Activated T-cell treated with anti-CD3 and anti-CD28 coated beads for 48 hours (primary cell): Measurements from ENCODE around the gene PANX1.

ENCODE experiments used
- DNase-seq: peaks from one replicate; pipeline ENCODE4 v3.0.0-alpha.2; 2020; ENCODE audit warnings: low read depth

The PANX1 gene

GRCh38 chr11:94185416-94186084, 56.9 kb downstream of the PANX1 start:
- DNase-seq, result no peak

DNA sequence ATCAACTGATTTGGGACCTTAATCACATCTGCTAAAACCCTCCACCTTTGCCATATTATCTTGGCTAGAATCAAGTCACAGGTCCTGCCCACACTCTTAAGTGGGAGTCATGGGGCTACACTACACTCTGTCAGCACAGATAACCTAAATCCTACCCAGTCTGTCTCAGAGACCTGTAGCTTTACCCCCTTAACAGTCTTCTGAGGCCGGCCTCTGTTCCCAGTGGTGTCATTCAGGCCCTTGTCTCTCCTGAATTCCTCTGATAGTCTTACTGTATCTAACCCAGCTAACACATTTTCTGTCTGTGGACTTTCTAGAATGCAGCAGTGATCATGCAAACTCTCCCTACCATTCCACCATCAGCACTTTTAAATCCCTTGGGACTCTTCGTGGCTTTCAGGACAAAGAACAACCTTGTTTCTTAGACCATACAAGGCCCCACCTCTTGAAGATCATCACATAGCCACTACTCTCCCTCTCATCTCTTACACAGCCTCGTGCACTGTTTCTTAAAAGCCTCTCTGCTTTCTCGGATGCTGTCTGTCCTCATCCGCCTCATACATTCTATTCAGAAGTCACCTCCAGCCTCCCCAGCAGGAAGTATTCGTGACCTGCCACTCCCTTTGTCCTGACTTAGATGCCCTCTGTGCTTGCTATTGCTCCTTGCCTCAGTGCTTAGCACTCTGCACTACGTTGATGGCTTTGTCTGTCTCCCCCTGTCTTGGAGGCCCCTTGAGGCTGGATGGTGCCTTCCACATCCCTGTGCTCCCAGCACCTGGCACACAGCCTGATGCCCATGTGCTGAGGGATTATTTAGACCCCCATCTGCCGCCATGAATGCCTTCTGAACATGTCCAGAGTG, 57.9 kb downstream of the PANX1 start:
- DNase-seq, result no peak

GRCh38 chr11:94193288-94193687, 64.6 kb downstream of the PANX1 start:
- DNase-seq, result no peak

DNA sequence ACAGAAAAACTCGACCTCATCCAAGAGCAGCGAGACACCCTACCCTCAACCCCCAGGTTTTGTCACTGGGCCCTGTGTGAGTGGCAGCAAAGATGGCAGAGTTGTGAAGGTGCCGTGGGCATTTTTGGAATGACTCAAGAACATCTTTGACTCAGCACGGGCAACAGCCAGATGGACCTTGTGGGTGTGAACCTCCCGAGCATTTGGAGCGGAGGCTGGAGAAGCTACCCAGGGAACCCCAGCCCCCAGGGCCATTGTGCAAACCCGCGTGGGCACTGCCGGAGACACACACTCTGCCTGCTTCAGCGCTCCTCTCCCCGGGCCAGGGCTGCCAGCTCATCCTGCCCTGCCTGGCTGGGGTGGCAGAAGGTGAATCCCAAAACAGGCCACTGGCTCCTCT, 66.1 kb downstream of the PANX1 start:
- no peak for DNase-seq

DNA sequence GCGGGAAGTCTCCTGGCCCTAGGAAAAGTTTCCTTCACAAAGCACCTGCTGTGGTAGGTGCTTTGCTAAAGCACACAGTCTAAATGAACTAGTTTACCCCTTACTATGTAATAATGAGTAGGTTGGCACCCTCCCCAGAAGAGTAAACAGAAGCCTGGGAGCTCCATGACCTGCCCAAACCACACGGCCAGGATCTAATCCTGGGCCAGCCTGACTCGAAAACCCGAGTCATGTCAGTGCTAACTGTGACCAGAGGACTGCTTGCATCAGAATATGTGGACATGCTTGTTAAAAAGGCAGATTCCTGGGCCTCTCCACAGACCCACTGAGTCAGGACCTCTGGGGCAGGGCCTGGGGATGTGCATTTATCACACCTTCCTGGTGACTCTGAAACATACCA, 67.7 kb downstream of the PANX1 start:
- DNase-seq, result no peak

- DNase-seq, result no peak
Measured at GRCh38 chr11:94198718-94199117, 70.1 kb downstream of the PANX1 start.

- no peak for DNase-seq
Measured at GRCh38 chr11:94199136-94200130, 70.8 kb downstream of the PANX1 start.

DNA sequence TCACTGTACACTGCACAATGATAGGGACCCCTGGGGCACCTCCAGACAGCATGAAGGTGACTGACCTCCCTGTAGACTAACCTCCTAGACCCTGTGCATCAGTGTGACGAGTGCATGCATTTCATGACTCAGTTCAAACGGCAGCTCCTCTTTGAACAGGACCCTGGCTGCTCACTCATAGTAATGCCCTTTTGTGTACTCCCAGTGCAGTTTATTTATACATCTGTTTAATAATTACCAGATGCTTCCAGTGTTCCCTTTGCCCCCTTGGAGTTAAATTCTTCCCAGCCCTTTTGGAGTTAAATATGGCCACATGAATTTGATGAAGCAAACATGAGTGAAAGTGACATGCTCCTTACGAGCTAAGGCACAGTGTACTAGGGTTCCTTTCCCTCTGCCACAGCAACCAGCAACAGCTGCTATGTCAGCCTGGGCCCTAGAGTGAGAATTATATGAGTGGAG, 72.4 kb downstream of the PANX1 start:
- DNase-seq, result no peak

DNA sequence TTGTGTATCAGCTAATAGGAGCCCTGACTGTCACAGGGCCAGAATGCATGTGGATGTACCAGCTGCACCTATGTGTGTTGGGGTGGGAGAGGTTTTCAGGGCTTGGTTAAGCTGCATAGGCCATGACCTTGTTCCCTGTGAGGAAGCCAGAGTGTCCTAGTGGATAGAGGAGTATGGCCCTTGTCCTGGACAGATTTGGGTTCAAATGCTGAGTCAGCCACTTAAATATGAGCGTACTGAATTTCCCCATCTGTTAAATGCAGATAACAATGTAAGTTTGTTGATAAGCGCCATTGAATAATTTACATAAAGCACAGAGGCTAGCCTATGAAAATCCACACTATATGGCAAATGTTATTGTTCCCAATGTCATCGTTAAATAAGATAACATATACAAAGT, 74.4 kb downstream of the PANX1 start:
- no peak for DNase-seq

GRCh38 chr11:94211261-94211830, 82.7 kb downstream of the PANX1 start:
- DNase-seq, result no peak

DNA sequence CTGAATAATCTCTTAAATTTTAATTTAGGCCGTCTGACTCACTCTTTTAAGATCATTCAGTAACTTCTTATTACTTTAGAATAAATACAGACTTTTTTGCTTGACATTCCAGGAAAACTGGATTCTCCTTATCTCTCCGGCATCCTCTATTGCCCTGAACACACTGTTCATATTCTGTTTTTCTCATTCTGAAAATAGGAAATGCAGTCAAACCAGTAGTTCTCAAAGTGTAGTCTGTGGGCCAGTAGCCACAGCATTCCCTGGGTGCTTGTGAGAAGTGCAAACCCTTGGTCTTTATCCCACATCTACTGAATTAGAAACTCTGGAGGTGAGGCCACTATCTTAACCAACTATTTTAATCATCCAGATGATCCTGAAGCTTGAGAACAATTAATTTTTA, 84.3 kb downstream of the PANX1 start:
- DNase-seq, result no peak

DNA sequence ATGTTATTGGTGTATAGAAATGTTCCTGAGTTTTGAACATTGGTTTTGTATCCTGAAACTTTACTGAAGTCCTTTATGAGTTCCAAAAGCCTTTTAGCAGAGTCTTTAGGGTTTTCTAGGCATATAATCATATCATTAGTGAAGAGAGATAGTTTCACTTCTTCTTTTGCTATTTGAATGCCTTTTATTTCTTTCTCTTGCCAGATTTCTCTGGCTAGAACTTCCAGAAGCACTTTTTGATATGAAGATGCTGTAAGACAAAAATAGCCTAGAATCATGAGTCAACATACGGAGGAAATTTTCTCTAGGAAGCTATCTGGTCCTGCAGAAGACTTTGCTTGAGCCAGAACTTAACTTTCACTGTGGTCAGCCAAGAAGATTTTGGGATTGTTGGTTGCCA, 89.1 kb downstream of the PANX1 start:
- DNase-seq, result no peak

- no peak for DNase-seq
Measured at GRCh38 chr11:94218372-94218771, 89.7 kb downstream of the PANX1 start.

DNA sequence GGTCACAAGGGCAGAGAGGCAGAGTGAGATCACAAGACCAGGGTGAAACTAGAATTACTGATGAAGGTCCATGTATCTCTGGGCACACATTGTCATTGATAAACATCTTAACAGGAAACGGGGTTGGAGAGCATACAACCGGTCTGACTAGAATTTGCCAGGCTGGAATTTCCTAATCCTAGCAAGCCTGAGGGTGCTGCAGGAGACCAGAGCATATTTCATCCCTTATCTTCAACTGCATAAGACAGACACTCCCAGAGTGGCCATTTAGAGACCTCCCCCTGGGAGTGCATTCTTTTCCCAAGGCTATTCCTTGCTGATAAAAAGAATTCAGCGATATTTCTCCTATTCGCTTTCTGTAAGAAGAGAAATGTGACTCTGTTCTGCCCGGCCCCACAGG, 91.1 kb downstream of the PANX1 start:
- DNase-seq, result no peak

DNA sequence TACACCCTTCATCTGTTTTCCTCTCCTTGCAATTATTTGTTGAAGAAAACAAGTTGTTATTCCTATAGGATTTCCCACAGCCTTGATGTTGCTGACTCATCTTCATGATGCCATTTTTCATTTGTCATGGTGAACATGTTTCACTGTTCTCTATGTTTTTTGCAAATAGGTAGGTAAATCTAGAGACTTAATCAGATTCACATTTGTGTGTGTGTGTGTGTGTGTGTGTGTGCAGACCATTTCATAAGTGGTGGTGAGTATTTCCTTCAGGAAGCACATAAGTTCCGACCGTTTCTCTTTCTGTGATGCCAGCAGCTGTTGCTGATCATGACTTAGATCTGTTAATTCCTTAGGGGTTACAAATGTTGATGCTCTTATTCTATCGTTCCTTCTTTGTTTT, 95.4 kb downstream of the PANX1 start:
- no peak for DNase-seq
